T-helper 2 cell treated with Interferon-gamma antibody and Interleukin-4, amounts not matched to agents 100 ng/mL and 5 ng/mL, for 36 hours (primary cell): ENCODE data around the gene RPS6KA5. TPM values are rescaled to one million over a fixed set of nuclear protein-coding genes. Genes with fewer than 3 reads are reported as not detected.
"Not testable (repeated sequence)": the region's sequence is repeated elsewhere in the genome, so short reads cannot be mapped to it uniquely, and the experiment has no call there.

Experiments used
- intact Hi-C: fragments of 100-400 bp; cut with micrococcal nuclease; formaldehyde crosslinking; loops from one replicate; pipeline ENCODE4 v1.15.1; 2023
- total RNA-seq: library from RNA; stranded (reverse); gene quantifications from 2 replicates; pipeline ENCODE4 v1.2.3, GENCODE V29; 2022

RPS6KA5 gene
- 50.5 and 52.3 TPM in 2 replicates for total RNA-seq

DNA sequence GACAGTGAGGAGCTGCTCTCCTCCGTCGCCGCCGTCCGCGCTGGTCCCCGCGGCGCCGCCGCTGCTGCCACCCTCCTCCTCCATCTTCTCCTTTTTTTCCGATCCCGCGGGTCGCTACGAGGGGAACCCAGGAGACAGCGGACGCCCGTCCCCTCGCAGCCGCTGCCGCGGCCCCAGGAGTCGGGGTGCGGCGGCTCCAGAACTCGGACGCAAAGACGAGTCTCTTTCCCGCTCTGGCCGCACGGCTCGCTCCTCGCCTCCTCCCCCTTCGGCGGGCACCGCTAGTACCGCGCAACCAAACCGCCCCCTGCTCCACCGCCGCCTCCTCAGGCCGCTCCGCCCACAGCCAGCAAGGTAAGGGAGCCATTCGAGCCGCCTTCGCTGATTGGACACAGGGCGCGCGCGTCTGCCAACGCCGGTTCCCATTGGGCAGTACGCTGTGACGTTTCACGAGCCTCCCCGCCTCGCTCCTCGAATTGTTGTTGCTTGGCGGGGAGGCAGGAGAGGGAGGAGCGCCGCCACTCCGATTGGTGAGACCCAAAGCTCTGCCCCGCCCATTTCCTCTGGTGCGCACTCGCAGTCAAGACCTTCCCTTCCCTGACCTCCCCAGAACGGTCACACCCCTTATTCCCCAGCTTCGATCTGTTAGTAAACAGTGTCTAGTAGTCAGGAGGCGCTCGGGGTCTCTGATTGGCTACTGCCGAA is at the start of gene RPS6KA5:
RPS6KA5 (minus strand) TSS at position 291 of the 705 bp plus-strand sequence; CDS start at position 84, 207 bp downstream.
- intact Hi-C loops, result loop anchor here (1.0 to 10.0 kb wide), 13 partner anchors 18 to 1106 kb away; partner anchors contain the start of genes CCDC88C, DGLUCY, EFCAB11 and GPR68

DNA sequence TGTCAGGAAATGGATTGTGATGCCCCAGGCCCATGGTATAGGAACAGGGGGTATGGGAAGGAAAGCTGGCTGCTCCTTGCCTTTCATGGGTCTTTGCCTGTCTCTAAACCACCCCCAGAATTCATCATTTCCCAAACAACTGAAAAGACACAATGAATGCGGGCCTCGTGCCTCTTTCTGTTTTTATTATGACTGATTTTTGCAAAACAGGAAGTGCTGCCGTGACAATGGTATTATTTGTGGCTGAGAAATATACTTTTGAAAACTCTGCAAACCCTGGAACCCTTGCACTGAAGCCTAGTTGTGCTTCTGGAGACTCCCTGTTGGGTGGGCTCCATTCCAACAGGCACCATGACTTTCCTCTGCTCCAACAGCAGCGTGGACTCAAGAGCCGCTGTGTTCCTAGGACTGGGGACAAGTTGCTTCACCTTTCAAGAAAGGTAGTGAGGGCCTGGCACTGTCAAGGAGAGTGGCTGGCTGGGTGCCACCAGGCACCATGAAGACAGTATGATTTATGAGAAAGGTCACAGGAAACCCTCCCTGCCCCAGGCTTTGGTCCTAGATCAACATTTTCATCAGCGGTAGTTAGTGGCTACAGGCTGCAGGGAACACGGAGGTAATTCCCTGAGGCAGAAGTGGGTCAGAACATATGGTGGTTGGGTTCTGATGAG is 48.6 kb upstream of the RPS6KA5 start:
- intact Hi-C loops, result no loop called here

DNA sequence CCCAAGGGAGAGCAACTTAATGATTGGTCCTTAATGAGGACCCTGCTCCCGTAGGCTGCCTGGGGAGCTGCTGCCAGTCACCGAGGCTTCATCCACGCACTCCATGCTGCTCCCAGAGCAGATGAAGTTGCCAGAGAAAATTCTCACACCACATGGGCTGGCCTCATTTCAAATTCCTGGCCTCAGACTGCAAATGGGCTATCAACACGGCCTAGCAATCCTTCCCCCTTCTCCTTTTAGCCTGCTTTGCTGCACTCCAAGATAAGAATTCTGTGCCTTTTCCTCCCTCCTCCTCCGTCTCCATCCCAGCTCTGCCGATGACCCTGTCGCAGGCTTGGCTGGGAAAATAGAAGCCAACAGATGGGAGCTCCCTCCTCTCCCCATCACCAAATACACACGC is 42.7 kb upstream of the RPS6KA5 start:
- intact Hi-C loops, result no loop called here

DNA sequence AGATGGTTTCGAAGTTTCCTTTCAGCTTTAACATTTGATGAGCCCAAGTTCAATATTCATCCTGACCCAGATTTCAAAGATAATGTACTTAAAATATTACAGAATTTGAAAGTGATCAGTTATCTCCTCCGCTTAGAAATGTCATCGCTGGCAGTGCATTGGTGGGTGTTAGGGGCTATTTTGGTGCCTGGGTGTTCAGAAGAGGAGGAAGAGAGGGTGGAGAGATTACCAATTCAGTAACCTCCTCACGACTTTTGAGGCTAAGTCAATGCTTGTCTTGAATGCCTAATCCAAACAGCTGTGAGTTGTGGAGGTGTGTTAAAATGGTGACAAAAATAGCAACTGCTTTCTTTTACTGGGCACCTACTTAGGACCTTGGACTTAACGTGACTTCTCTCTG is 39.7 kb upstream of the RPS6KA5 start:
- intact Hi-C loops, result no loop called here

- intact Hi-C loops, result no loop called here
These were observed 38.1 kb upstream of the RPS6KA5 start for GRCh38 chr14:91098591-91098990.

GRCh38 chr14:91097657-91098056 is 37.2 kb upstream of the RPS6KA5 start:
- intact Hi-C loops, result not testable (repeated sequence)

DNA sequence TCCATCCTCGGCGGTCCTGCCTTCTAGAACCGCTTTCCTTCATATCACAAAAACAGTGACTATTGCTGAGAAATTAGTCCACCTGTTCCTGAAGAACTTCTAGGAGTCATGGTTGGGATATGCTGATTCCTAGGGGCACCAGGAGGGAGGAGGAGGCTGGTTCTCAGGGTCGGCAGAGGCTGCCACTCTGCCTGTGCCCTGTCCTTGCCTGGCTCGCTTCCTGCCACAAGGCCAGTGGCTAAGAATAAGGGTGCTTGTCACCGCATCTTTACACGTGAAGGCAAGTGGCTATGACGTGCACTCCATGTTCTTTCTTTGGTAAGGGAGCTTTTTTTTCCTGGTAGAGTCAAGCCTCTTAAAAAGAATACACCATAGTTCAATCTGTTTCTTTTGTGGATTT is 34.7 kb upstream of the RPS6KA5 start:
- intact Hi-C loops, result no loop called here

DNA sequence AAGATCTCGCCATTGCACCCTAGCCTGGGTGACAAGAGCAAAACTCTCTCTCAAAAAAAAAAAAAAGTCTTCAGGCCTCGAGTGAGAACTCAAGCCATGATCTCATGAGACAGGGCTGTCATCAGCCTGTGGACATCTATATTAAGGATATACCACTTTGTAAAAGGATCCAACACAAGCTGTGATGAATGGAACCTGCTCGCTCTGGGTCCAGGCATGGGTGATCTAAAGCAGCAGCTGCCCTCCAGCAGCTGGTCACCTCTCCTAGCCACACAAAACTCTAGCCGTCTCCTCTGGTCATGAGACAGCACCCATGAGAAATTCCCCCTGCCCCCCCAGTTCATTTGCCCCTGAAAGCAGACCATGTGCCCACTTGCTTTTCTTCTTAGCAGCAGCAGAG is 34.3 kb upstream of the RPS6KA5 start:
- intact Hi-C loops, result no loop called here

DNA sequence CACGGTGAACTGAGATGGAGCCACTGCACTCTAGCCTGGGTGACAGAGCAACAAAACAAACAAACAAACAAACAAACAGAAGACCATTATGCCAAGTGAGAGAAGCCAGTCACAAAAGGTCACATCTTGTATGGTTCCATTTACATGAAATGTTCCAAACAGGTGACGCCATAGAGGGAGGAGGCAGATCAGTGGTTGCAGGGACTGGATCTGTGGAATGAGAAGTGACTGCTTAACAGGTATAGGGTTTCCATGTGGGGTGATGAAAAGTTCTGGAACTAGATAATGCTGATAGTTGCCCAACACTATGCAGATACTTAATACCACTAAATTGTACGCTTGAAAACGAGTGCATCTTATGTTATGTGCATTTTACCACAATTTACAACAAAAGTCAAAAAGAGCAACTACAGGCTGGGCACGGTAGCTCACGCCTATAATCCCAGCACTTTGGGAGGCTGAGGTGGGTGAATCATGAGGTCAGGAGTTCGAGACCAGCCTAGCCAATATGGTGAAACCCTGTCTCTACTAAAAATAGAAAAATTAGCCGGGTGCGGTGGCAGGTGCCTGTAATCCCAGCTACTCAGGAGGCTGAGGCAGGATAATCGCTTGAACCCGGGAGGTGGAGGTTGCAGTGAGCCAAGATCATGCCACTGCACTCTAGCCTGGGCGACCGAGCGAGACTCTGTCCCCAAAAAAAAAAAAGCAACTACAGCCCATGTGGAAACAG is 33.5 kb upstream of the RPS6KA5 start:
- intact Hi-C loops, result not testable (repeated sequence)

- intact Hi-C loops, result no loop called here
These were observed 31.6 kb upstream of the RPS6KA5 start for GRCh38 chr14:91092073-91092472.

DNA sequence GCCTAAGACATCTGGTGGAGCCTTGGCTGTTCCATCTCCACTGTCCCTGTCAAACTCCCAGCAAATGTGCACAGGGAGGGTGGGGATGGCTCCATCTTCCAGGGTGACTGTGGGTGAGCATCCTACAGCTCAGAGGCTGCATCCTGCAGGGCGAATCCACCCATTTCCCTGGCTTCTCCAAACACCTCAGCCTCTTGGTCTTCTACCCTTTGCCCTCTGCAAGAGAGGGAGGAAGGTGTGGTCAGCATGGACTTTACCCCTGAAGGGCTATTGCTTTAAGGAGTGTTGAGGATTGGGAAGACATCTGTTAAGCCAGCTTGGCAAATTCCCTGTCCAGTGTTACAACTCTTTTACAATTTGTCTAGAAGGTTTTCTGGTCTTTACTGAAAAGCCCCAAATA is 30.3 kb upstream of the RPS6KA5 start:
- intact Hi-C loops, result no loop called here

DNA sequence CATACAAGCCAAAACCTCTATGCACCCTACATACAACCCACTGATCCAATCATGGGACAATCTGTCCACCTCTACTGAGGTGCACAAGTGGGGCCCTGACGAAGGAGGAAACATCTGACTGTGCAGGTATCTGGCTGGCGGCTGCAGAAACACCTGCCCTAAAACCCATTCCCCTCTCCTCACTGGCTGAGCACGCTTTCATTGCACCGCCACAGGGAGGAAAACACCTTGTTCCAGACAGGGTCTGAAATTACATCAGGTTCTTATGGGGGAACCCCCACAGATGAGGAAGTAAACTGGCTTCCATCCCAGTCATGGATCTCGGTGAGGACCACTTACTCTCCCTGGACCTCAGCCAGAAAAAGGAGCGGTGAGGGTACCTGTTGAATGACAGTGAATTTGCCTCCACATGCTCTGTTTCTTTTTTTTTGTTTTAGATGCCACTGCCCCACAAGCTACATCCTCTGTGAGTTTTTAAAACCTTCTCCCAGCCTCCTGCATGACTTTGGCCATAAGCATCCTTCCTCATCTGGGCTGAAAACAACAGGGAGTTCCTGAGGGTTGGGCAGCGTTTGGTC is 29.6 kb upstream of the RPS6KA5 start:
- intact Hi-C loops, result no loop called here

GRCh38 chr14:91088585-91089235 is 28.3 kb upstream of the RPS6KA5 start:
- intact Hi-C loops, result no loop called here

GRCh38 chr14:91087470-91087869 is 27.0 kb upstream of the RPS6KA5 start:
- intact Hi-C loops, result not testable (repeated sequence)

DNA sequence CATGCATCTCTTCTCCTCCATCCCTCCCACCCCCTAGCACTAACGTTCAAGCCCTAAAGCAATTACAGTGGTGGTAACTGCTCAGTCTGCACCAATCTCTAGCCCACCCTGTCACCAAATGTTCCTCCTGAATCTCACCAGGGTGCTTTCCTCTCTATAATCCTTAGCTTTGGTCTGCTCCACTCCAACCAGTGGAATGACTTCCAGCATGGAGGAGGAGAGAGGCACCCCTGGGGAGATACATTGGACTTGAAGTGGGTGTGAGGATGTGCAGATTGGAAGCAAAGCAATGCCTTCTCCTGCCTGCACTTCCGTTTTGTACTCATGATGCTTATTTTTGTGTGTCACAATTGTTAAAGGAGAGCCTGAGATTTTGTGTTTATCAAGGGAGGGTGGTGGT is 24.1 kb upstream of the RPS6KA5 start:
- intact Hi-C loops, result no loop called here

GRCh38 chr14:91082282-91082681 is 21.8 kb upstream of the RPS6KA5 start:
- intact Hi-C loops, result no loop called here

DNA sequence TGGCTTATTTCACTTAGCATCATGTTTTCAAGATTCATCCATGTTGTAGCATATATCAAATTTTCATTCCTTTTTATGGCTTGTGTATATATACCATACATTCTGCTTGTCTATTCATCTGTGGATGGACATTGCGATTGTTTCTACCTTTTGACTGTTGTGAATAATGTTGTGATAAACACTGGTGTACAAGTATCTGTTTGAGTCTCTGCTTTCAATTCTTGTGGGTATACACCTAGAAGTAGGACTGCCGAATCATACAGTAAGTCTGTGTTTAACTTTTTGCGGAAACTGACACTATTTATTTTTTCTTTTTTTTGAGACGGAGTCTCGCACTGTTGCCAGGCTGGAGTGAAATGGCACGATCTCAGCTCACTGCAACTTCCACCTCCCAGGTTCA is 19.6 kb upstream of the RPS6KA5 start:
- intact Hi-C loops, result no loop called here

GRCh38 chr14:91078095-91078737 is 17.8 kb upstream of the RPS6KA5 start:
- intact Hi-C loops, result loop anchor here (1.0 kb wide), 3 partner anchors 10 to 36 kb away; partner anchors contain the start of genes DGLUCY and RPS6KA5

DNA sequence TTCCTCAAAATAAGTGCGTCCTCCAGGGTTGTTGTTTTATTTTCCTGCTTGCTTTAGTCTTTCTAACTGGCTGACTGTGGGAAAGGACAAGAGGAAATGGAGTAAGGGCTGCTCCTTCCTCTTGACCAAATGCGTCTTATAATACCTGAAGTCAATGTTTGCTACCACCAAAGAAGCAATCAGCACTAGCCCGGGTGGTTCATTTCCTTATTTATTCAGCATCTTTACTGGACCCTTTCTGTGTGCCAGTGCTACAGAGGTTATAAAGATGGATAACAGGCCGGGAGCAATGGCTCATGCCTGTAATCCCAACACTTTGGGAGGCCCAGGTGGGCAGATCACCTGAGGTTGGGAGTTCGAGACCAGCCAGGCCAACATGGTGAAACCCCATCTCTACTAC is 15.1 kb upstream of the RPS6KA5 start:
- intact Hi-C loops, result no loop called here

GRCh38 chr14:91070572-91070971 is 10.1 kb upstream of the RPS6KA5 start:
- intact Hi-C loops, result no loop called here

- intact Hi-C loops, result loop anchor here (1.0 to 10.0 kb wide), 2 partner anchors 10 to 1114 kb away; partner anchors contain the start of genes EFCAB11 and TDP1
These were observed 8.2 kb upstream of the RPS6KA5 start for GRCh38 chr14:91068642-91069041.
